DOHH2 (cell line): ENCODE data around the gene APMAP.

ENCODE experiments used
- EZH2phosphoT487 ChIP-seq: fragments of 200-600 bp; sonication (generic); IDR thresholded peaks from 2 replicates; pipeline ENCODE4 v1.6.1; 2017; ENCODE audit warnings: borderline replicate concordance, mild to moderate bottlenecking, antibody characterized with exemption, low read length, moderate library complexity, mixed read lengths
- TF ChIP-seq, protein P1 (sequence below): fragments of 200-600 bp; sonication (generic); IDR thresholded peaks from one replicate; pipeline ENCODE4 v1.5.1; 2014; ENCODE audit warnings: antibody characterized with exemption, mild to moderate bottlenecking, low read depth, low read length; ENCODE audit not compliant: poor library complexity, severe bottlenecking

DNA sequence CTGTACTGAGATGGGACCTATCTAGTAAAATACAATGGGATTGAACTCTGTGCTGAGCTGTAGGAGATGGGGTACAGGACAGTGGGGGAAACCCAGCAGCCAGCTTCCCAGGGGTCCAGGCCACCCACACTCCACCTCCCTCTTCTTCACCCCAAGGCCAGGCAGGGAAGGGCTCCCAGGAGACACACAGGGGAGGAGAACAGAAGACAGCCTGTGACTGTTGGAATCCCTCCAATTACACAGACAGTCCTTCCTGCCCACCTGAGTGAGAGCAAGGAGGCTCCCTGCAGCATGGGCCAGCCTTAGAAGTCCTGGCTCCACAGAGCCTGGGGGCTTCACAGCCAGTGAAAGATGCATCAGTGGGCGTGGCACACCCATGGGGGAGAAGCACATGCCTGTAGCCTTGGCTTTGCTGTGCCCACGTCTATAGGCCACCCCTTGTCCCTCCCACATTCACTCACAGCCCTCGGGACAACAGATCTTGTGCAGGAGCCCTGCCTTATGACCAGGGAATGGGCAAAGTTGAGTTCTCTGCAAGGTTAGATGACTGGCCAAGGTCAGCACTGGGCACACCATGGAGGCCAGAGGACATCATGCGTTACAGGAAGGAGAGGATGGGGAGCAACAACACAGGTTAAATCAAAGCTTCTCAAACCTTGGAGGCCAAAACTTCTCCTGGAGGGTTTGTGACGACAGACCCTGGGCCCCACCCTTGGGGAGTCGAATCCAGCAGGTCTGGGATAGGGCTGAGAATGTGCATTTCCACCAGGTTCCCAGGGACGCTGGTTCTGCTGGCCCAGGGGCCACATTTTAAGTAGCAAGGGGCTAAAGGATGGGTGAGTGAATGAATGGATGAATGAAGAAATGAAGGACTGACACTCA is 55.8 kb downstream of the APMAP start:
- TF ChIP-seq, protein P1, sequence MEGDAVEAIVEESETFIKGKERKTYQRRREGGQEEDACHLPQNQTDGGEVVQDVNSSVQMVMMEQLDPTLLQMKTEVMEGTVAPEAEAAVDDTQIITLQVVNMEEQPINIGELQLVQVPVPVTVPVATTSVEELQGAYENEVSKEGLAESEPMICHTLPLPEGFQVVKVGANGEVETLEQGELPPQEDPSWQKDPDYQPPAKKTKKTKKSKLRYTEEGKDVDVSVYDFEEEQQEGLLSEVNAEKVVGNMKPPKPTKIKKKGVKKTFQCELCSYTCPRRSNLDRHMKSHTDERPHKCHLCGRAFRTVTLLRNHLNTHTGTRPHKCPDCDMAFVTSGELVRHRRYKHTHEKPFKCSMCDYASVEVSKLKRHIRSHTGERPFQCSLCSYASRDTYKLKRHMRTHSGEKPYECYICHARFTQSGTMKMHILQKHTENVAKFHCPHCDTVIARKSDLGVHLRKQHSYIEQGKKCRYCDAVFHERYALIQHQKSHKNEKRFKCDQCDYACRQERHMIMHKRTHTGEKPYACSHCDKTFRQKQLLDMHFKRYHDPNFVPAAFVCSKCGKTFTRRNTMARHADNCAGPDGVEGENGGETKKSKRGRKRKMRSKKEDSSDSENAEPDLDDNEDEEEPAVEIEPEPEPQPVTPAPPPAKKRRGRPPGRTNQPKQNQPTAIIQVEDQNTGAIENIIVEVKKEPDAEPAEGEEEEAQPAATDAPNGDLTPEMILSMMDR = no peak
- TF ChIP-seq EZH2phosphoT487 = no peak
